Measurements from ENCODE around the gene EMC10.
"Not testable (repeated sequence)": the region's sequence is repeated elsewhere in the genome, so short reads cannot be mapped to it uniquely, and the experiment has no call there.

The EMC10 gene

GRCh38 chr19:50453243-50453642, 23.1 kb upstream of the EMC10 start:
- no peak for DNase-seq

GRCh38 chr19:50455992-50456391, 20.3 kb upstream of the EMC10 start:
- DNase-seq: no peak

- no peak for DNase-seq
Observed at GRCh38 chr19:50457300-50457699, 19.0 kb upstream of the EMC10 start.

GRCh38 chr19:50458396-50459066, 17.8 kb upstream of the EMC10 start:
- DNase-seq: no peak

DNA sequence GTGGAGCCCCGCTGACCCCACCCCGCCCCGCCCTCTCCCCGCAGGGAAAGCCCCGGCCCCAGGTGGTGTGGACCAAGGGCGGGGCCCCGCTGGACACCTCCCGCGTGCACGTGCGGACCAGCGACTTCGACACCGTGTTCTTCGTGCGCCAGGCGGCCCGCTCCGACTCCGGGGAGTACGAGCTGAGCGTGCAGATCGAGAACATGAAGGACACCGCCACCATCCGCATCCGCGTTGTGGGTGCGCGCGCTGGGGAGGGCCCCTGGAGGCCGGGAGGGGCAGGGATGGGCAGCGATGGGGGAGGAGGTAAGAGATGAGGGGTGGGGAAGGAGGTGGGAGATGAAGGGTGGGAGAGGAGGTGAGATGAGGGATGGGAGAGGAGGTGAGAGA, 17.2 kb upstream of the EMC10 start:
- no peak for DNase-seq

GRCh38 chr19:50459638-50460037, 16.7 kb upstream of the EMC10 start:
- no peak for DNase-seq

DNA sequence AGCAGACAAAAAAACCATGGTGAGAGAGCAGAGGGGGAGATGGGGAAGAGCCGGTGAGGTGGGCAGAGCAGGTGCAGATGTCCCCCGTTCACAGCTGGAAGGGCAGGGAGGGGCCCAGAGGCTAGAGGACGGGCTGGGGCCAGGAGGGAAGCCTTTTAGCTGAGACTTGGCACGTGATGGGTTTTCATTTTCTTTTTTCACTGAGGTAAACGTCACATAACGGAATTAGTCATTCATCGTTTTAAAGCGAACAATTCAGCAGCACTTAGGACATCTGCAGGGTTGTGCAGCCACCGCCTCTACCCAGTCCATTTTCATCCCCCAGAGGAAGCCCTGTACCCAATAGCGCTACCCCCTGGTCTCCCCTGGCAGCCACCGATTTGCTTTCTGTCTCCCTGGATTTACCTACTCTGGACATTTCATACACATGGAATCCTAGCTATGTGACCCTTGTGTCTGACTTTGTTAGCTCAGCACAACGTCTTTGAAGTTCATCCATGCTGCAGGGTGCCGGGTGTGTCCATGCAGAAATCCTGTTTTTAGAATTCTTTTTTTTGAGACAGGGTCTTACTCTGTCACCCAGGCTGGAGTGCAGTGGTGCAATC, 16.0 kb upstream of the EMC10 start:
- peak; percentile 27 to 35 for DNase-seq

- peak; percentile 66 to 75 for DNase-seq
Observed at GRCh38 chr19:50461066-50461875, 15.0 kb upstream of the EMC10 start.

DNA sequence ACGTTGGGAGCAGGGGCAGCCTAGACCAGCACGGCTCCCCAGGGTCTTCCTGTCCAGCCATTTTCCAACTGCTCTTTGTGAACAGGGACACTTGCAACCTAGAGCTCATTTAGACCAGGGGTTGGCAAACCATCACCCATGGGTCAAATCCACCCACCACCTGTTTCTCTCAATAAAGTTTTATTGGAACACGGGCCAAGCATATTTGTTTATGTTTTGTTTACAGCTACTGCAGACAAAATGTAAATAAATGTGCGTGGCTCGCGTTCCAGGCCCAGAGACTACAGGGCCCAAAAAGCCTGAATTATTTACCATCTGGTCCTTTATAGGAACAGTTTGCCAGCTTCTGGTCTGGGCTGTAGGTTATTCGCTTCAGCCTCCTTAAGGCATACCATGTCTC, 13.3 kb upstream of the EMC10 start:
- DNase-seq: no peak

DNA sequence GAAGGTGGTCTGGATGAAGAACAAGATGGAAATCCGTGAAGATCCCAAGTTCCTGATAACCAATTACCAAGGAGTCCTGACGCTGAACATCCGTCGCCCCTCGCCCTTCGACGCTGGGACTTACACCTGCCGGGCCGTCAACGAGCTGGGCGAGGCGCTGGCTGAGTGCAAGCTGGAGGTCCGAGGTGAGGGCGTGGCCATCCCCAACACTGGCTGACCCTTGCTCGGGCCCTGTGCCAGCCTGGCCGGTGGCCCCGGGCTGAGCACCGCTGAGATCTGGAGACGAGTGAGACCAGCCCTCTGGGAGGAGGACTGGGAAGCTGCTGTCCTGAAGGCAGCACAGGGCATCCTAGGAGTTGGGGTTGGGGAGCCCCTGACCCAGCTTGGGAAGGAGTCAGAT, 12.0 kb upstream of the EMC10 start:
- DNase-seq: no peak

DNA sequence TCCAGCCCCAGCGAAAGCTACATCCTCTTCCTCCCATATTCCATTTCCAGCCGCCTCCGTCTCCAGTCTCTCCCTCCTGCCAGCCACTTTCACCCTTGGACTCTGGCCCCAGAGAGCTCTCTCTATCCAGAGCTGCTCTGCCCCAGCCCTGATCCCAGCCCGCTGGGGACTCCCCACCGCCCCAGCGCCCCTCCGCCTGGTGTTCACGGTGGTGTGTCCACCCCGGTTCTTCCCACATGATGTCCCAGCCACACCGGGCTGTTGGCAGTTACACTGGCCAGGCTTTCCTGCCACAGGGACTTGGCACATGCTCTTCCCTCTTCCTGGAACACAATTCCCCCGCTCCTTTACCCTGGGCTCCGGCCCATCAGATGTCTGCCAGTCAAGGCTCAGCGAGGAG, 11.3 kb upstream of the EMC10 start:
- no peak for DNase-seq

GRCh38 chr19:50465986-50466705, 10.2 kb upstream of the EMC10 start:
- DNase-seq: no peak

DNA sequence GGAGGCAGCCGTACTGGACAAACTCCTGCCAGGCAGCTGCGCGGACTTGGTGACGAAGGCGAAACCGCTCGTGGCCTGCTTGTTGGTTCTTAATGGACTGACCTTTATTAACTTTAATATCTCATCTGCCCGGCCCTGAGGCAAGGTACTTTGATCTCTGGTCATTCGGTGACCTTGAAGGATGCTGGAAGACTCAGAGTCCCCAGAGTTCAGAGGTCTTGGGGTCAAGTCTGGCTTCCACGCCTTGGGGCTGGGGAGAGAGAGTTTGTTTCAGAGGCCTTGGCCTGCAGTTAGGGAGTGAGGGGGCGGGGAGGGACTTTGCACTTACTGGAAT, 9.6 kb upstream of the EMC10 start:
- no peak for DNase-seq

DNA sequence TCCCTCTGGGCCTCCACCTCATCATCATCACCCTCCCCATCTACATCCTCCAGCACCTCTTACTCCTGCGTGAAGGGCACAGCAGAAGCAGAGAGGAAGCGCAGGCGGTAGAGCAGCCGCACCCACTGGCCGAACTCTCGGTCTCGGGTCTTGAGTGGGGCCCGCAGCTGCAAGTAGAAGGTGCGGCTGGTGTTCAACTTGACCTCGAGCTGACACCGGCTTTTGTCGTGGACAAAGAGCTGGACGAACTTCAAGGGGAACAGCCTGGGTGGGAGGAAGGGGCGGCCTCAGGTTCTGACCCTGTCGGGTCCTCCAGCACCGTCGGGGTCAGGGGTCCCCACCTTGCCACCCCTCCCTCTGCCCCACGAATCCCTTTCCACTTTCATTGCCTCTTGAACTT, 8.7 kb upstream of the EMC10 start:
- DNase-seq: no peak

- DNase-seq: no peak
Observed at GRCh38 chr19:50468818-50469217, 7.5 kb upstream of the EMC10 start.

GRCh38 chr19:50473336-50473735, 3.0 kb upstream of the EMC10 start:
- DNase-seq: not testable (repeated sequence)

GRCh38 chr19:50475101-50475568, 1.2 kb upstream of the EMC10 start:
- DNase-seq: no peak

DNA sequence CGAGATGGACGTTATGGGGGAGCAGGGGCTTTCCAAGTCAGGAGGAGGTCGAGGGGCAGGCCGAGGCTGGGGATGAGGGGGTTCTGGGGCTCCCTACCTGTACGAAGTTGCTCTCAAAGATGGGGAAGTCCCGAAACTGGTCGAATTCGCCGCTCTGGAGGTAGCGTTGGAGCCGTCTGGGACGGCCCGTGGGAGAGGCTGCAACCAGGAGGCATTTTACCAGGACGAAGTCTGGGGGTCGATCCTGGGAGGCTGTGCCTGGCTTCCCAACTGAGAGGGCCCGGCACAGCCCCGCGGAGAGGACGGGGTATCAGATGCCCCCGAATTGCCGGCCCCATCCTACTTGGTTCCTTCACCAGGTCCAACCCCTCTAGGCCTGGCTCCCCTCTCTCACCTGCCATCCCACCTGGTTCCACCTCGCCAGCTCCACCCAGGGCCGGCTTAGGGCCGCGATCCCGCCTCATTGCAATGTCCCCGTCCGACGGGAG, 527 bp upstream of the EMC10 start:
- DNase-seq: no peak

GRCh38 chr19:50476907-50477238, 566 bp downstream of the EMC10 start:
- no peak for DNase-seq

DNA sequence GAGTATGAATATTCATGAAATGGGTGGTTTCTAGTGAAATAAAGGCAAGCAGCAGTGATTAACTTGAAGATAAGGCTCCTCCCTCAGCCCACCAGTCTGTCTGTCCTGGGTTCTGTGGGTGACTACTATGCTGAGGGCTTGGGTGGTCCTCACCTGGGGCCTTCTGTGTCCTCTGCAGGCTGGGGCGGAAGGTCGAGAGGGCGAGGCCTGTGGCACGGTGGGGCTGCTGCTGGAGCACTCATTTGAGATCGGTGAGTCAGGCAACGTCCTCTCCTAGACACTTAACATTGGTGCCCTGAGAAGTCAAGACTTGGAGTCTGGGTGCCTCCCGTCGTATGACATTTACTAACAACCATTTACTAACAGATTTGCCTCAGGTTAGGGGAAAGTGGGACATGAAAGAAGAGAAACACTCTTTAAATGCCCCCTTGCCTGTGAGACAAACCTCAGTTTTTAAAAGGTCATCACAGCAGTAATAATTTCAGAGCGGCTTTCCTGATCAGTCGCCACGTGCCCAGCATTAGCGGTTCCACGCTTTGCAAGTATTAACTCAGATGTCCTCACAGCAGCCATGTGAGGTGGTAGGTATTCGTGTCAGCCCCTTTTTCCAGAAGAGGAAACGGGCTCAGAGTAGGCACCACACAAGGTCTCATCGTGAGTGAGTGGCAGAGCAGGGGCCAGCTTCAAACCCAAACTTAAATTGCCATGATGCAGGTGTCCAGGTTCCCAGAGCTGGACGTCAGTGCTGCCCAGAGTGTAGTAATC, 1.6 kb downstream of the EMC10 start:
- DNase-seq: no peak

- peak in 1 of 2 experiments; percentile 40 for DNase-seq
Observed at GRCh38 chr19:50478901-50479715, 2.8 kb downstream of the EMC10 start.

- no peak for DNase-seq
Observed at GRCh38 chr19:50479761-50480251, 3.5 kb downstream of the EMC10 start.
